Breast epithelium (tissue), 4 donors: ENCODE measurements around the gene GPATCH1. TPM values are rescaled to one million over a fixed set of nuclear protein-coding genes. Genes with fewer than 3 reads are reported as not detected.
A peak's percentile ranks its signal among the peaks of the same experiment; 100 is the strongest.
"Not testable (repeated sequence)": the region's sequence is repeated elsewhere in the genome, so short reads cannot be mapped to it uniquely, and the experiment has no call there.

Experiments
- DNase-seq, 2 donors: peaks; one replicate each; pipeline ENCODE4 v3.0.0-alpha.2; 2019; ENCODE audit warnings: low spot score in 2 of 2
- H3K27ac ChIP-seq, 2 donors: fragments of 200-600 bp; sonication (generic) in 1 of 2; one replicate each; pipeline ENCODE4 v1.5.1; 2016 to 2019; ENCODE audit warnings: mild to moderate bottlenecking in 1 of 2
- H3K27me3 ChIP-seq, 2 donors: fragments of 200-600 bp; sonication (generic) in 1 of 2; one replicate each; pipeline versions ENCODE4 v1.5.1 to v1.6.0; 2017 to 2019; ENCODE audit warnings: control low read depth in 1 of 2, mild to moderate bottlenecking in 1 of 2
- H3K36me3 ChIP-seq: fragments of 200-600 bp; one replicate; pipeline ENCODE4 v1.5.1; 2019
- H3K4me1 ChIP-seq, 2 donors: fragments of 200-600 bp; sonication (generic); one replicate each; pipeline ENCODE4 v1.5.1; 2016 to 2019; ENCODE audit warnings: control low read depth in 1 of 2
- H3K4me3 ChIP-seq, 3 donors: fragments of 200-600 bp; sonication (generic); 1 replicate in 2 of 3; 2 replicates in 1 of 3; pipeline ENCODE4 v1.5.1; 2016 to 2019; ENCODE audit warnings: mild to moderate bottlenecking in 3 of 3, moderate library complexity in 2 of 3
- H3K9me3 ChIP-seq, 2 donors: fragments of 200-600 bp; sonication (generic) in 1 of 2; one replicate each; pipeline ENCODE4 v1.5.1; 2016 to 2019; ENCODE audit warnings: control low read depth in 1 of 2
- CTCF ChIP-seq, 3 donors: fragments of 450-650 bp; IDR thresholded peaks; one replicate each; pipeline ENCODE4 v1.5.1; 2016 to 2017; ENCODE audit warnings: antibody characterized with exemption in 3 of 3, mild to moderate bottlenecking in 3 of 3, moderate library complexity in 3 of 3
- POLR2A ChIP-seq: fragments of 450-650 bp; IDR thresholded peaks from one replicate; pipeline ENCODE4 v1.6.1; 2016; ENCODE audit warnings: antibody characterized with exemption, mild to moderate bottlenecking, moderate library complexity
- POLR2AphosphoS5 ChIP-seq, 3 donors: sonication (generic); formaldehyde crosslinking; IDR thresholded peaks; one replicate each; pipeline ENCODE4 v1.6.1; 2017; ENCODE audit warnings: antibody characterized with exemption in 3 of 3
- intact Hi-C: fragments of 100-400 bp; cut with DNase I; formaldehyde crosslinking; loops from one replicate; pipeline ENCODE4 v1.15.1; 2023; ENCODE audit warnings: low total_unique reads
- total RNA-seq, 3 donors: library from RNA; depleted of rRNA; stranded (reverse); fragments of >200 nt; gene quantifications; one replicate each; pipeline ENCODE4 v1.1.0, GENCODE V29; 2016

The GPATCH1 gene
- total RNA-seq = 10 to 100 TPM in 2 of 3 donors, 1 to 10 TPM in 1; 9.4 to 14.2 (median 12.5) TPM

DNA sequence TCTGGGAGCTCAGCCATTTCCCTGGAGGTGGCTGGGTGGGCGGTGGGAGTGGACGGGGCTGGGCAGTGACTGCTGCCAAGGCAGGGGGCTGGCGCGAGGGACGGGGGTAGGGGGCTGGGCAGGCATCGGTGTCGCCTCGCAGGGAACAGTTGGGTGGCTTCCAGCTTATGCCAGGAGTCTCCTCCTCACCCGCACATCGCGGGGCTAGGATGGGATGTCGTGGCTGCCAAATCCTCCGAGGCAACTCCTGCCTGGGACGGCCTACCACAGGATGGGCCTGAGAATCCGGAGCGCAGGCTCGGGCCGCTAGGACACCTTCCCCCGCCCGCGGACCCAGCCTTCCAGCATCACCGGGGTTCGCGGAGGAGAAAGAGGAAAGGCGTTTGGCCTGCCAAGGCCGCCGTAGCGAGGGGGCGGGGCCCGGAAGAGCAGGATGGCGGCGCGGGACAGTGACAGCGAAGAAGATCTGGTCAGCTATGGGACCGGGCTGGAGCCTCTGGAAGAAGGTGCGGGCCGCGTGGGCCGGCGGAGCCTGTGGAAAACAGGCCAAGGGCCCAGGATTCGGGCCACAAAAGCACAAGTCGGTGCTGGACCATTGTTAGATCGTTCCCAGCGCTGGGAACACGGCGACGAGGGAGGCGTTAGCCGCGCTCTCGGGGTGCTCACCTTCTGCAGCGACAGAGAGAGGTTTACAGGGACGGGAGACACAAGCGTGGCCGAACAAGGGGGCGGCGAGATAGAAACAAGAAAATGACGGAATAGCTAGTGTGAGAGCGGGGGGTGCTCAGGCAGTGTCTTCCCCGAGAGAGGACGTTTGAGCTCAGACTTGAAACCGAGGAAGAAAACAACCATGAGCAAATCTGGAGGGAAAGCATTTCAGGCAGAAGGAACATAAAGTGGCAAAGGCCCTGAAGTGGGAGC is at the start of gene GPATCH1:
Gene GPATCH1 (plus strand): TSS at position 421 of the 921 bp plus-strand sequence. CDS start 13 bp downstream, at position 434.
- peak within 1 kb of the TSS; percentile 76 to 84 for H3K27ac ChIP-seq
- no peaks in the 10 kb centered on the region for H3K36me3 ChIP-seq
- intact Hi-C loops = no loop called here
- H3K4me1 ChIP-seq = peaks cover 0 to 7% of the 10 kb centered on the region in 2 donors
- H3K27me3 ChIP-seq = no peaks in the 10 kb centered on the region
- peak within 1 kb of the TSS; percentile 92 to 99 (median 99) for H3K4me3 ChIP-seq
- TF ChIP-seq CTCF (IDR thresholded peaks at IDR 0.05) = no peak
- peak; percentile 56 to 90 (median 73) for TF ChIP-seq POLR2AphosphoS5 (IDR thresholded peaks at IDR 0.05)
- peak; percentile 13 for TF ChIP-seq POLR2A
- peak; percentile 79 to 85 for DNase-seq
- H3K9me3 ChIP-seq = no peaks in the 10 kb centered on the region

- DNase-seq = no peak
- Histone ChIP-seq H3K27me3 (no peaks in the 10 kb centered on the region), H3K27ac (no peak overlapping the region), H3K4me3 (no peak overlapping the region), H3K4me1 (no peaks in the 10 kb centered on the region), H3K9me3 (peaks cover 0 to 5% of the 10 kb centered on the region in 2 donors), H3K36me3 (no peaks in the 10 kb centered on the region)
- no peak for TF ChIP-seq POLR2A
- TF ChIP-seq CTCF (IDR thresholded peaks at IDR 0.05) = no peak
- TF ChIP-seq POLR2AphosphoS5 (IDR thresholded peaks at IDR 0.05) = no peak
- intact Hi-C loops = loop anchor here (10.0 kb wide), 1 partner anchor 747 kb away; no protein-coding TSS in a partner anchor
Measured at GRCh38 chr19:33032218-33032781, 48.7 kb upstream of the GPATCH1 start.

- Histone ChIP-seq H3K9me3 (no peaks in the 10 kb centered on the region), H3K27ac (no peak overlapping the region), H3K4me1 (no peaks in the 10 kb centered on the region), H3K27me3 (no peaks in the 10 kb centered on the region), H3K4me3 (no peak overlapping the region), H3K36me3 (no peaks in the 10 kb centered on the region)
- intact Hi-C loops = loop anchor here (10.0 kb wide), 1 partner anchor 751 kb away; no protein-coding TSS in a partner anchor
- TF ChIP-seq POLR2AphosphoS5 (IDR thresholded peaks at IDR 0.05) (no peak), POLR2A (no peak), CTCF (IDR thresholded peaks at IDR 0.05) (no peak)
- DNase-seq = no peak
Measured at GRCh38 chr19:33035461-33035860, 45.5 kb upstream of the GPATCH1 start.

GRCh38 chr19:33036370-33037167 is 44.4 kb upstream of the GPATCH1 start:
- not testable (repeated sequence) for H3K4me1 ChIP-seq, H3K36me3 ChIP-seq, H3K27me3 ChIP-seq, H3K27ac ChIP-seq, H3K9me3 ChIP-seq, H3K4me3 ChIP-seq, DNase-seq
- intact Hi-C loops = loop anchor here (10.0 kb wide), 1 partner anchor 752 kb away; no protein-coding TSS in a partner anchor

GRCh38 chr19:33037168-33038025 is 43.6 kb upstream of the GPATCH1 start:
- not testable (repeated sequence) for DNase-seq, H3K4me3 ChIP-seq, H3K9me3 ChIP-seq, H3K27me3 ChIP-seq, H3K36me3 ChIP-seq, H3K4me1 ChIP-seq, H3K27ac ChIP-seq
- intact Hi-C loops = loop anchor here (10.0 kb wide), 1 partner anchor 753 kb away; no protein-coding TSS in a partner anchor
